HEK293 (cell line): ENCODE data around the gene CDH12.

Experiments used
- CTCF ChIA-PET: fragments of 350-600 bp; formaldehyde crosslinking; extraction: SDS; loops from one replicate; lab custom pipeline; 2021; ENCODE audit warnings: antibody characterized with exemption; lab: Yijun Ruan, JAX
- POLR2A ChIA-PET: fragments of 300-600 bp; formaldehyde crosslinking; extraction: SDS; loops from one replicate; lab custom pipeline; 2020; ENCODE audit warnings: antibody characterized with exemption, inconsistent platforms; lab: Yijun Ruan, JAX
- H3K27ac ChIP-seq: fragments of 200-500 bp; sonication (Bioruptor generic); 2 replicates; pipeline ENCODE4 v1.5.1; 2014; ENCODE audit warnings: low read depth, low read length, control low read depth, inconsistent platforms; ENCODE audit errors: extremely low read depth
- H3K36me3 ChIP-seq, 2 experiments: fragments of 200-500 bp in 1 of 2; sonication (Bioruptor generic) in 1 of 2; 1 replicate in 1 of 2; 2 replicates in 1 of 2; pipeline ENCODE4 v1.5.1; 2014 to 2017; ENCODE audit warnings: inconsistent platforms in 2 of 2, low read length in 2 of 2; ENCODE audit not compliant: control insufficient read depth in 2 of 2, insufficient read depth in 1 of 2
- H3K4me1 ChIP-seq: fragments of 200-500 bp; sonication (Bioruptor generic); 2 replicates; pipeline ENCODE4 v1.5.1; 2014; ENCODE audit warnings: mild to moderate bottlenecking, low read length, inconsistent platforms; ENCODE audit not compliant: control insufficient read depth, insufficient read depth
- H3K4me3 ChIP-seq: 2 replicates; pipeline ENCODE4 v1.5.1; 2011; ENCODE audit warnings: low read depth, mild to moderate bottlenecking, control low read depth, low read length, moderate library complexity
- H3K9me3 ChIP-seq: fragments of 200-500 bp; sonication (Bioruptor generic); 2 replicates; pipeline ENCODE4 v1.5.1; 2014; ENCODE audit warnings: low read depth, low read length, inconsistent platforms; ENCODE audit not compliant: control insufficient read depth, insufficient read depth
- ELK4 ChIP-seq: IDR thresholded peaks from 2 replicates; pipeline ENCODE4 v1.6.1; 2011; ENCODE audit warnings: mild to moderate bottlenecking, low read depth, low read length, borderline replicate concordance
- HOXC10 ChIP-seq: sonication (generic); formaldehyde crosslinking; IDR thresholded peaks from 2 replicates; pipeline ENCODE4 v1.8.1; 2023; ENCODE audit warnings: mild to moderate bottlenecking, missing genetic modification reagents
- MYNN ChIP-seq: fragments of 450-650 bp; formaldehyde crosslinking; IDR thresholded peaks from 2 replicates; pipeline ENCODE4 v1.5.1; 2016; ENCODE audit warnings: missing biosample characterization, missing genetic modification characterization, borderline replicate concordance
- MZF1 ChIP-seq: fragments of 450-650 bp; formaldehyde crosslinking; IDR thresholded peaks from 2 replicates; pipeline ENCODE4 v1.5.1; 2017; ENCODE audit warnings: missing biosample characterization, missing genetic modification characterization, borderline replicate concordance
- OVOL3 ChIP-seq: fragments of 450-650 bp; formaldehyde crosslinking; IDR thresholded peaks from 2 replicates; pipeline ENCODE4 v1.5.1; 2016; ENCODE audit warnings: missing biosample characterization, missing genetic modification characterization
- SCRT2 ChIP-seq: fragments of 450-650 bp; formaldehyde crosslinking; IDR thresholded peaks from 2 replicates; pipeline ENCODE4 v1.5.1; 2016; ENCODE audit warnings: missing biosample characterization, missing genetic modification characterization
- SP7 ChIP-seq: fragments of 450-650 bp; formaldehyde crosslinking; IDR thresholded peaks from 2 replicates; pipeline ENCODE4 v1.5.1; 2016; ENCODE audit warnings: missing biosample characterization, missing genetic modification characterization
- ZBTB7A ChIP-seq: fragments of 450-650 bp; formaldehyde crosslinking; IDR thresholded peaks from 2 replicates; pipeline ENCODE4 v1.5.1; 2016; ENCODE audit warnings: low read depth, missing biosample characterization, missing genetic modification characterization
- ZNF121 ChIP-seq: fragments of 450-650 bp; formaldehyde crosslinking; IDR thresholded peaks from 2 replicates; pipeline ENCODE4 v1.5.1; 2016; ENCODE audit warnings: missing biosample characterization, missing genetic modification characterization
- ZNF155 ChIP-seq: fragments of 450-650 bp; formaldehyde crosslinking; IDR thresholded peaks from 2 replicates; pipeline ENCODE4 v1.5.1; 2016; ENCODE audit warnings: missing biosample characterization, missing genetic modification characterization
- ZNF184 ChIP-seq: fragments of 450-650 bp; IDR thresholded peaks from 2 replicates; pipeline ENCODE4 v1.5.1; 2018; ENCODE audit warnings: missing biosample characterization, mild to moderate bottlenecking, missing genetic modification characterization
- ZNF248 ChIP-seq: fragments of 450-650 bp; formaldehyde crosslinking; IDR thresholded peaks from 2 replicates; pipeline ENCODE4 v1.5.1; 2017; ENCODE audit warnings: missing biosample characterization, missing genetic modification characterization
- ZNF354C ChIP-seq: fragments of 450-650 bp; formaldehyde crosslinking; IDR thresholded peaks from 2 replicates; pipeline ENCODE4 v1.5.1; 2016; ENCODE audit warnings: missing biosample characterization, missing genetic modification characterization, low read depth, borderline replicate concordance
- ZNF366 ChIP-seq: fragments of 450-650 bp; formaldehyde crosslinking; conservative IDR thresholded peaks from 2 replicates; pipeline ENCODE4 v1.5.1; 2016; ENCODE audit warnings: missing biosample characterization, missing genetic modification characterization
- ZNF404 ChIP-seq: fragments of 450-650 bp; formaldehyde crosslinking; IDR thresholded peaks from 2 replicates; pipeline ENCODE4 v1.5.1; 2017; ENCODE audit warnings: missing biosample characterization, missing genetic modification characterization
- ZNF518A ChIP-seq: fragments of 450-650 bp; formaldehyde crosslinking; conservative IDR thresholded peaks from 2 replicates; pipeline ENCODE4 v1.5.1; 2016; ENCODE audit warnings: low read depth, missing biosample characterization, missing genetic modification characterization
- ZNF529 ChIP-seq: fragments of 450-650 bp; formaldehyde crosslinking; IDR thresholded peaks from 2 replicates; pipeline ENCODE4 v1.5.1; 2017; ENCODE audit warnings: missing genetic modification characterization, missing biosample characterization; ENCODE audit not compliant: insufficient replicate concordance
- ZNF549 ChIP-seq: fragments of 450-650 bp; IDR thresholded peaks from 2 replicates; pipeline ENCODE4 v1.5.1; 2018; ENCODE audit warnings: missing biosample characterization, missing genetic modification characterization, mild to moderate bottlenecking, inconsistent platforms, moderate library complexity
- ZNF639 ChIP-seq: fragments of 450-650 bp; formaldehyde crosslinking; IDR thresholded peaks from 2 replicates; pipeline ENCODE4 v1.5.1; 2016; ENCODE audit warnings: missing biosample characterization, missing genetic modification characterization

The CDH12 gene

GRCh38 chr5:22621084-22621483 is 232.1 kb downstream of the CDH12 start:
- Histone ChIP-seq H3K27ac (no peak overlapping the region), H3K4me1 (no peaks in the 10 kb centered on the region), H3K4me3 (no peak overlapping the region), H3K36me3 (no peaks in the 10 kb centered on the region), H3K9me3 (no peaks in the 10 kb centered on the region)
- no peak for TF ChIP-seq ZNF404
- no peak for TF ChIP-seq ZNF155 (tag by site-specific recombination)
- TF ChIP-seq MYNN = no peak
- TF ChIP-seq ZNF248 (tag by site-specific recombination) = no peak
- TF ChIP-seq ZNF529 (tag by site-specific recombination) = no peak
- no peak for TF ChIP-seq ZNF121 (tag by site-specific recombination)
- TF ChIP-seq ZBTB7A (tag by site-specific recombination) = no peak
- no peak for TF ChIP-seq ELK4
- no peak for TF ChIP-seq ZNF639 (tag by site-specific recombination)
- TF ChIP-seq ZNF184 (tag by site-specific recombination) = no peak
- TF ChIP-seq ZNF354C (tag by site-specific recombination) = no peak
- no peak for TF ChIP-seq ZNF549
- TF ChIP-seq ZNF518A (tag by site-specific recombination) = no peak
- TF ChIP-seq HOXC10 = no peak
- ChIA-PET POLR2A (no interaction called here), CTCF (no interaction called here)

- CTCF ChIA-PET = interaction anchor here (0.7 kb wide), 1 partner anchor 272 kb away, joined by 3 read pairs; no protein-coding TSS in a partner anchor
- H3K4me1 ChIP-seq = no peaks in the 10 kb centered on the region
- POLR2A ChIA-PET = no interaction called here
- H3K9me3 ChIP-seq = no peaks in the 10 kb centered on the region
- H3K4me3 ChIP-seq = no peak overlapping the region
- H3K36me3 ChIP-seq = no peaks in the 10 kb centered on the region
- TF ChIP-seq SP7 (tag by site-specific recombination) = no peak
- no peak for TF ChIP-seq ZNF366 (tag by site-specific recombination)
- no peak for TF ChIP-seq SCRT2
- no peak for TF ChIP-seq OVOL3 (tag by site-specific recombination)
- no peak for TF ChIP-seq MZF1
- H3K27ac ChIP-seq = no peak overlapping the region
Measured at GRCh38 chr5:22615964-22616363, 237.2 kb downstream of the CDH12 start.
